Loucy (cell line): Measurements from ENCODE around the gene ARNT2.

ENCODE experiments used
- CTCF ChIP-seq: fragments of 200-600 bp; sonication (generic); conservative IDR thresholded peaks from 2 replicates; pipeline ENCODE4 v1.5.1; 2014; ENCODE audit warnings: mild to moderate bottlenecking, antibody characterized with exemption, low read length
- EZH2phosphoT487 ChIP-seq: fragments of 200-600 bp; IDR thresholded peaks from 2 replicates; pipeline ENCODE4 v1.6.1; 2018; ENCODE audit warnings: antibody characterized with exemption, mild to moderate bottlenecking, moderate library complexity, borderline replicate concordance

GRCh38 chr15:80578871-80579270, 174.7 kb downstream of the ARNT2 start:
- TF ChIP-seq EZH2phosphoT487: no peak
- no peak for TF ChIP-seq CTCF
